Fibroblast of skin of back (primary cell): ENCODE data around the gene EFCAB8.
A peak's percentile ranks its signal among the peaks of the same experiment; 100 is the strongest.
"Not testable (repeated sequence)": the region's sequence is repeated elsewhere in the genome, so short reads cannot be mapped to it uniquely, and the experiment has no call there.

Experiments used
- DNase-seq: peaks from one replicate; pipeline ENCODE4 v3.0.0-alpha.2; 2013

EFCAB8 gene

GRCh38 chr20:32887492-32887891 is 28.8 kb downstream of the EFCAB8 start:
- DNase-seq = no peak

GRCh38 chr20:32888636-32889035 is 29.9 kb downstream of the EFCAB8 start:
- DNase-seq = no peak

GRCh38 chr20:32889281-32889680 is 30.6 kb downstream of the EFCAB8 start:
- DNase-seq = no peak

GRCh38 chr20:32891491-32891890 is 32.8 kb downstream of the EFCAB8 start:
- DNase-seq = no peak

- no peak for DNase-seq
These were observed 33.4 kb downstream of the EFCAB8 start for GRCh38 chr20:32891926-32892660.

- DNase-seq = no peak
These were observed 34.7 kb downstream of the EFCAB8 start for GRCh38 chr20:32893263-32894025.

- peak; percentile 7 for DNase-seq
These were observed 35.3 kb downstream of the EFCAB8 start for GRCh38 chr20:32894026-32894483.

- DNase-seq = no peak
These were observed 36.1 kb downstream of the EFCAB8 start for GRCh38 chr20:32894711-32895355.

- no peak for DNase-seq
These were observed 38.0 kb downstream of the EFCAB8 start for GRCh38 chr20:32896521-32897280.

GRCh38 chr20:32898729-32899128 is 40.0 kb downstream of the EFCAB8 start:
- DNase-seq = peak; percentile 68

GRCh38 chr20:32902456-32903420 is 44.0 kb downstream of the EFCAB8 start:
- DNase-seq = peak; percentile 46

GRCh38 chr20:32903666-32904175 is 45.0 kb downstream of the EFCAB8 start:
- no peak for DNase-seq

GRCh38 chr20:32904678-32905077 is 46.0 kb downstream of the EFCAB8 start:
- not testable (repeated sequence) for DNase-seq

- no peak for DNase-seq
These were observed 47.5 kb downstream of the EFCAB8 start for GRCh38 chr20:32906200-32906599.

- DNase-seq = no peak
These were observed 48.3 kb downstream of the EFCAB8 start for GRCh38 chr20:32906871-32907495.

GRCh38 chr20:32907886-32908285 is 49.2 kb downstream of the EFCAB8 start:
- no peak for DNase-seq

- DNase-seq = no peak
These were observed 49.9 kb downstream of the EFCAB8 start for GRCh38 chr20:32908334-32909292.

- DNase-seq = no peak
These were observed 50.7 kb downstream of the EFCAB8 start for GRCh38 chr20:32909451-32909850.

- no peak for DNase-seq
These were observed 51.3 kb downstream of the EFCAB8 start for GRCh38 chr20:32909896-32910571.
